ENCODE measurements around the gene CCNF. TPM values are rescaled to one million over a fixed set of nuclear protein-coding genes. Genes with fewer than 3 reads are reported as not detected.

Gene CCNF
- polyA plus RNA-seq, 3 donors: 0.34 to 0.97 (median 0.68) TPM

GRCh38 chr16:2507052-2507659 lies 77.9 kb downstream of the CCNF start:
- no peaks in the 10 kb centered on the region for H3K9me3 ChIP-seq (replicated peaks in 1 of 2; ENCODE audit: control insufficient read depth in 1 of 2, insufficient read depth in 1 of 2, low read length in 2 of 2)
- H3K36me3 ChIP-seq (replicated peaks in 1 of 2; ENCODE audit: control insufficient read depth in 1 of 2, insufficient read depth in 2 of 2, low read length in 2 of 2): no peaks in the 10 kb centered on the region
- H3K27me3 ChIP-seq (ENCODE audit: control insufficient read depth in 2 of 2, insufficient read depth in 2 of 2, low read length in 2 of 2): no peaks in the 10 kb centered on the region
- H3K27ac Mint-ChIP-seq: peak overlapping the region; percentile 97 to 98 (median 98)
- H3K36me3 Mint-ChIP-seq: peaks cover 0 to 2% of the 10 kb centered on the region in 2 donors
- H3K4me1 ChIP-seq (ENCODE audit: control insufficient read depth in 1 of 2, insufficient read depth in 2 of 2, low read length in 2 of 2): peaks cover 70 to 82% of the 10 kb centered on the region in 2 donors
- DNase-seq: peak; percentile 43 to 66 (median 62)
- peak overlapping the region; percentile 74 to 89 for H3K4me3 Mint-ChIP-seq
- H3K4me2 ChIP-seq (replicated peaks; ENCODE audit: extremely low read depth, low read length, poor library complexity, severe bottlenecking): peak overlapping the region; percentile 80
- peak overlapping the region; percentile 92 to 98 for H3K27ac ChIP-seq (ENCODE audit: low read depth in 1 of 2, low read length in 2 of 2)
- peaks cover 70% of the 10 kb centered on the region for H3K4me1 Mint-ChIP-seq
- peaks cover 1 to 3% (median 1%) of the 10 kb centered on the region in 3 donors for H3K27me3 Mint-ChIP-seq (ENCODE audit: low read depth in 3 of 3)
- H4K20me1 ChIP-seq (ENCODE audit: insufficient read depth, low read length): no peaks in the 10 kb centered on the region
- H3K4me3 ChIP-seq (replicated peaks in 1 of 3; ENCODE audit: low read depth in 2 of 3, low read length in 3 of 3): peak overlapping the region in 2 of 3 experiments; percentile 24 to 70
- peaks cover 23% of the 10 kb centered on the region for H3K79me2 ChIP-seq (ENCODE audit: insufficient read depth, low read length)
- H3K9me3 Mint-ChIP-seq: peaks cover 0 to 5% (median 0%) of the 10 kb centered on the region in 7 donors
- TF ChIP-seq CTCF (IDR thresholded peaks at IDR 0.05): no peak
- intact Hi-C loops (cut with micrococcal nuclease): loop anchor here (5.0 to 10.0 kb wide), 5 partner anchors 35 to 352 kb away; partner anchors contain the start of genes NTN3 (in 1 of the 2), RNPS1 (in 1 of the 2) and TRAF7 (in 1 of the 2)
- WGBS (ENCODE audit: insufficient coverage): 6% methylated on average over 14 of the region's 14 CpGs
- H3K9ac ChIP-seq (ENCODE audit: insufficient read depth, low read length, poor library complexity, severe bottlenecking): peak overlapping the region; percentile 71
- peak overlapping the region; percentile 82 for H2AFZ ChIP-seq (ENCODE audit: insufficient read depth, low read depth, low read length, poor library complexity, severe bottlenecking)

- H3K36me3 ChIP-seq (replicated peaks in 1 of 2; ENCODE audit: control insufficient read depth in 1 of 2, insufficient read depth in 2 of 2, low read length in 2 of 2): no peaks in the 10 kb centered on the region
- H3K4me1 ChIP-seq (ENCODE audit: control insufficient read depth in 1 of 2, insufficient read depth in 2 of 2, low read length in 2 of 2): peaks cover 69 to 82% of the 10 kb centered on the region in 2 donors
- H2AFZ ChIP-seq (ENCODE audit: insufficient read depth, low read depth, low read length, poor library complexity, severe bottlenecking): peak overlapping the region; percentile 82
- intact Hi-C loops (cut with micrococcal nuclease): loop anchor here (5.0 to 10.0 kb wide), 5 partner anchors 35 to 353 kb away; partner anchors contain the start of genes NTN3 (in 1 of the 2), RNPS1 (in 1 of the 2) and TRAF7 (in 1 of the 2)
- H3K9ac ChIP-seq (ENCODE audit: insufficient read depth, low read length, poor library complexity, severe bottlenecking): peak overlapping the region; percentile 71
- no peaks in the 10 kb centered on the region for H4K20me1 ChIP-seq (ENCODE audit: insufficient read depth, low read length)
- H3K4me3 ChIP-seq (replicated peaks in 1 of 3; ENCODE audit: low read depth in 2 of 3, low read length in 3 of 3): peak overlapping the region in 2 of 3 experiments; percentile 24 to 70
- peak overlapping the region; percentile 80 for H3K4me2 ChIP-seq (replicated peaks; ENCODE audit: extremely low read depth, low read length, poor library complexity, severe bottlenecking)
- peaks cover 3 to 4% (median 3%) of the 10 kb centered on the region in 3 donors for H3K27me3 Mint-ChIP-seq (ENCODE audit: low read depth in 3 of 3)
- peaks cover 0 to 5% (median 0%) of the 10 kb centered on the region in 7 donors for H3K9me3 Mint-ChIP-seq
- peaks cover 71% of the 10 kb centered on the region for H3K4me1 Mint-ChIP-seq
- no peaks in the 10 kb centered on the region for H3K27me3 ChIP-seq (ENCODE audit: control insufficient read depth in 2 of 2, insufficient read depth in 2 of 2, low read length in 2 of 2)
- peaks cover 26% of the 10 kb centered on the region for H3K79me2 ChIP-seq (ENCODE audit: insufficient read depth, low read length)
- H3K27ac Mint-ChIP-seq: peak overlapping the region; percentile 97 to 98 (median 98)
- WGBS (ENCODE audit: insufficient coverage): 0% methylated on average over 5 of the region's 11 CpGs
- H3K36me3 Mint-ChIP-seq: peaks cover 0 to 6% of the 10 kb centered on the region in 2 donors
- peak overlapping the region; percentile 92 to 98 for H3K27ac ChIP-seq (ENCODE audit: low read depth in 1 of 2, low read length in 2 of 2)
- peak; percentile 88 to 90 (median 89) for DNase-seq
- H3K4me3 Mint-ChIP-seq: peak overlapping the region; percentile 74 to 89
- H3K9me3 ChIP-seq (replicated peaks in 1 of 2; ENCODE audit: control insufficient read depth in 1 of 2, insufficient read depth in 1 of 2, low read length in 2 of 2): no peaks in the 10 kb centered on the region
- no peak for TF ChIP-seq CTCF (IDR thresholded peaks at IDR 0.05)
Observed at GRCh38 chr16:2507665-2508064, 78.4 kb downstream of the CCNF start.

Small RNAs within 50 kb of the gene (small RNA-seq; reads per million reads assigned to genes)
- not detected for gene MIR6768 (ENCODE audit: insufficient read length, low read depth)

Other genes with a start within 250 kb of the CCNF start
- gene CASKIN1, start 232.8 kb upstream of the CCNF start, polyA plus RNA-seq: not detected
- gene MLST8, start 224.0 kb upstream of the CCNF start, polyA plus RNA-seq: 10 to 100 TPM; 29.9 to 54.3 (median 30.5) TPM
- gene BRICD5, start 218.6 kb upstream of the CCNF start, polyA plus RNA-seq: 1 to 10 TPM in 1 of 3 donors, not detected in 2; 8.8 TPM
- 10 to 100 TPM in 2 of 3 donors, 1 to 10 TPM in 1; 7.2 to 20.2 (median 19.2) TPM for gene PGP, start 214.6 kb upstream of the CCNF start, polyA plus RNA-seq
- gene E4F1, start 205.9 kb upstream of the CCNF start, polyA plus RNA-seq: 10 to 100 TPM in 1 of 3 donors, 1 to 10 TPM in 2; 4.9 to 50.9 (median 5.8) TPM
- 1 to 10 TPM in 1 of 3 donors, not detected in 2; 1.1 TPM for gene DNASE1L2, start 193.0 kb upstream of the CCNF start, polyA plus RNA-seq
- gene ECI1, start 177.9 kb upstream of the CCNF start, polyA plus RNA-seq: 10 to 100 TPM; 29.9 to 74.5 (median 52.3) TPM
- gene RNPS1, start 161.3 kb upstream of the CCNF start, polyA plus RNA-seq: 100 to 1,000 TPM in 2 of 3 donors, 10 to 100 TPM in 1; 93.7 to 176 (median 106) TPM
- 1 to 10 TPM in 1 of 3 donors, under 1 TPM in 2; 0.06 to 1.2 (median 0.68) TPM for gene ABCA3, start 88.7 kb upstream of the CCNF start, polyA plus RNA-seq
- under 1 TPM in 1 of 3 donors, not detected in 2; 0.28 TPM for gene TEDC2, start 30.7 kb downstream of the CCNF start, polyA plus RNA-seq
- gene NTN3, start 41.9 kb downstream of the CCNF start, polyA plus RNA-seq: not detected
- 1 to 10 TPM in 2 of 3 donors, under 1 TPM in 1; 0.76 to 5.9 (median 2.1) TPM for gene TBC1D24, start 45.7 kb downstream of the CCNF start, polyA plus RNA-seq
- 100 to 1,000 TPM; 176 to 310 (median 187) TPM for gene ATP6V0C, start 84.5 kb downstream of the CCNF start, polyA plus RNA-seq
- 10 to 100 TPM in 1 of 3 donors, 1 to 10 TPM in 2; 6.9 to 57.8 (median 8.4) TPM for gene AMDHD2, start 90.9 kb downstream of the CCNF start, polyA plus RNA-seq
- under 1 TPM in 2 of 3 donors, not detected in 1; 0.12 to 0.56 TPM for gene CEMP1, start 102.0 kb downstream of the CCNF start, polyA plus RNA-seq
- gene PDPK1, start 108.6 kb downstream of the CCNF start, polyA plus RNA-seq: 10 to 100 TPM; 35.6 to 45.9 (median 38.6) TPM

Data from CD14-positive monocyte (primary cell).